ENCODE data around the gene ADAMTS15.
A peak's percentile ranks its signal among the peaks of the same experiment; 100 is the strongest.

Gene ADAMTS15

GRCh38 chr11:130523166-130523565, 74.7 kb downstream of the ADAMTS15 start:
- no peak overlapping the region for H3K4me3 ChIP-seq
- H3K27ac ChIP-seq: peak overlapping the region in 12 of 21 experiments; percentile 16 to 78 (median 49)

- Histone ChIP-seq H3K4me3 (no peak overlapping the region), H3K27ac (peak overlapping the region in 9 of 21 experiments; percentile 16 to 78 (median 57))
Observed at GRCh38 chr11:130523609-130524008, 75.2 kb downstream of the ADAMTS15 start.

DNA sequence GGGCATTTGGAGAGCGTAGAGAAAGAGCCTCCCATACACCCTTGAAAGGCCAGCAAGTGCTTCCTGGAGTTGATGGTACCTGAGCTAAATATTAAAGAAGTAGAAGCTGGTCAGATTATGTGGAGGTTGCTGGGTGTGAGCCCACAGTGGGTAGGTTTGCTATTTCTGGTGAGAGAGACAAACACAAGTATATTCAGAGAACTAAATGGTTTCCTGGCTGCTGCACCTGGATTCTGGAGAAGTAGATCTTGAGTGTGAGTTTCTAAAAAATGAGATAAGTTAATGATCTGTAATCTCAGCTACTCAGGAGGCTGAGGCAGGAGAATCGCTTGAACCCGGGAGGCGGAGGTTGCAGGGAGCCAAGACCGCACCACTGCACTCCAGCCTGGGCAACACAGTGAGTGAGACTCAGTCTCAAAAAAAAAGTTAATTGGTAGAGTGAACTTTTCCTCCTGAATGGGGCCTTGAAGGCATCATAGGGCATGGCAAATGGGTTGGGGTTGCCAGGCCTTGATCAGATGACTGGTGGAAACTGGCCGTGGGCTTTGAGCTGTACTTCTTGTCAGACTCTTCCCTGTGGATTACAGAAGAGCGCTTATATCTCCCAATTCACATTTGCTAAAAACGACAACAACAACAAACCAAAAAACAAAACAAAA, 75.8 kb downstream of the ADAMTS15 start:
- peak overlapping the region in 2 of 21 experiments; percentile 31 to 78 for H3K27ac ChIP-seq
- no peak overlapping the region for H3K4me3 ChIP-seq

GRCh38 chr11:130525307-130525706, 76.9 kb downstream of the ADAMTS15 start:
- H3K4me3 ChIP-seq: no peak overlapping the region
- no peak overlapping the region for H3K27ac ChIP-seq
